Astrocyte (in vitro differentiated cells and primary cell): ENCODE measurements around the gene CREB5.

Source experiments
- EZH2 ChIP-seq: IDR thresholded peaks from 2 replicates; pipeline ENCODE4 v1.6.1; 2012; ENCODE audit warnings: mild to moderate bottlenecking, low read length, inconsistent platforms; ENCODE audit not compliant: insufficient read depth
- TF ChIP-seq, protein P1 (sequence below): IDR thresholded peaks from 2 replicates; pipeline ENCODE4 v1.5.1; 2011; ENCODE audit warnings: low read depth, mild to moderate bottlenecking, inconsistent platforms, low read length, moderate library complexity; ENCODE audit not compliant: insufficient read depth

DNA sequence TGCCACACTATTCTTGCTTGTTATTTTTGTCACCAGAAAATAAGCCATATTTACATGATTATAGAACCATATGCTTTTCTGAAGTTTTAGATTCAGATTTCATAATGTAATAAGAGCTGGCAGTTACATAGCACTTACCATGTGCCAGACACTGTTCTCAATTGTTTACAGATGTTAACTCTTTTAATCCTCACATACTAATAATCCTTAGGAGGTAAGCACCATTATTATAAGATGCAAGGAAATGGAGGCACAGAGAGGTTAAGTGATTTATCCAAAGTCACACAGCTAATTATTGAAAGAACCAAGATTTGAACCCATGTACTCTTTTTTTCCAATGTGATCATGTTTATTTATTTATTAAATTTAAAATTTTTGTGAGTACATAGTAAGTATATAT lies 57.2 kb downstream of the CREB5 start:
- TF ChIP-seq, protein P1, sequence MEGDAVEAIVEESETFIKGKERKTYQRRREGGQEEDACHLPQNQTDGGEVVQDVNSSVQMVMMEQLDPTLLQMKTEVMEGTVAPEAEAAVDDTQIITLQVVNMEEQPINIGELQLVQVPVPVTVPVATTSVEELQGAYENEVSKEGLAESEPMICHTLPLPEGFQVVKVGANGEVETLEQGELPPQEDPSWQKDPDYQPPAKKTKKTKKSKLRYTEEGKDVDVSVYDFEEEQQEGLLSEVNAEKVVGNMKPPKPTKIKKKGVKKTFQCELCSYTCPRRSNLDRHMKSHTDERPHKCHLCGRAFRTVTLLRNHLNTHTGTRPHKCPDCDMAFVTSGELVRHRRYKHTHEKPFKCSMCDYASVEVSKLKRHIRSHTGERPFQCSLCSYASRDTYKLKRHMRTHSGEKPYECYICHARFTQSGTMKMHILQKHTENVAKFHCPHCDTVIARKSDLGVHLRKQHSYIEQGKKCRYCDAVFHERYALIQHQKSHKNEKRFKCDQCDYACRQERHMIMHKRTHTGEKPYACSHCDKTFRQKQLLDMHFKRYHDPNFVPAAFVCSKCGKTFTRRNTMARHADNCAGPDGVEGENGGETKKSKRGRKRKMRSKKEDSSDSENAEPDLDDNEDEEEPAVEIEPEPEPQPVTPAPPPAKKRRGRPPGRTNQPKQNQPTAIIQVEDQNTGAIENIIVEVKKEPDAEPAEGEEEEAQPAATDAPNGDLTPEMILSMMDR: no peak
- TF ChIP-seq EZH2: no peak
